RWPE2 (cell line): Measurements from ENCODE around the gene NCAPD3.

ENCODE experiments used
- ATAC-seq: fragments of 200-7000 bp; cut with Tn5 transposase; 3 replicates; pipeline ENCODE4 v1.9.1; 2021; ENCODE audit warnings: low read depth
- DNase-seq: peaks from one replicate; pipeline ENCODE4 v3.0.0-alpha.2; 2020; ENCODE audit warnings: low spot score
- H3K27ac ChIP-seq: fragments of 450-650 bp; 2 replicates; pipeline ENCODE4 v1.5.1; 2017; ENCODE audit warnings: mild to moderate bottlenecking; ENCODE audit not compliant: poor library complexity, severe bottlenecking
- H3K27me3 ChIP-seq: fragments of 250-450 bp; sonication (Bioruptor Pico); 2 replicates; pipeline ENCODE4 v1.5.1; 2021; ENCODE audit warnings: mild to moderate bottlenecking, moderate library complexity; ENCODE audit not compliant: insufficient read depth, poor library complexity, severe bottlenecking
- H3K36me3 ChIP-seq: fragments of 250-450 bp; sonication (Bioruptor Pico); 2 replicates; pipeline ENCODE4 v1.5.1; 2020; ENCODE audit warnings: low read depth, mild to moderate bottlenecking, moderate library complexity
- H3K4me1 ChIP-seq: fragments of 250-450 bp; sonication (Bioruptor Pico); 2 replicates; pipeline ENCODE4 v1.5.1; 2021; ENCODE audit warnings: mild to moderate bottlenecking, moderate library complexity; ENCODE audit not compliant: insufficient read depth, poor library complexity, severe bottlenecking
- H3K4me3 ChIP-seq: fragments of 250-450 bp; sonication (Bioruptor Pico); 2 replicates; pipeline ENCODE4 v1.5.1; 2021; ENCODE audit warnings: mild to moderate bottlenecking, moderate library complexity; ENCODE audit not compliant: severe bottlenecking
- H3K9me3 ChIP-seq: fragments of 250-450 bp; sonication (Bioruptor Pico); 2 replicates; pipeline ENCODE4 v1.5.1; 2021; ENCODE audit warnings: mild to moderate bottlenecking, moderate library complexity; ENCODE audit not compliant: severe bottlenecking
- TF ChIP-seq, protein P1 (sequence below): fragments of 450-650 bp; IDR thresholded peaks from one replicate; pipeline ENCODE4 v1.5.1; 2017; ENCODE audit warnings: mild to moderate bottlenecking, moderate library complexity; ENCODE audit not compliant: poor library complexity, severe bottlenecking

NCAPD3 gene

GRCh38 chr11:134178032-134178674, 45.6 kb downstream of the NCAPD3 start:
- DNase-seq (no peak), ATAC-seq (no peak)
- H3K4me3 ChIP-seq = no peak overlapping the region
- H3K36me3 ChIP-seq = peaks cover 76% of the 10 kb centered on the region
- no peaks in the 10 kb centered on the region for H3K9me3 ChIP-seq
- H3K27ac ChIP-seq = no peak overlapping the region
- H3K27me3 ChIP-seq = no peaks in the 10 kb centered on the region
- no peaks in the 10 kb centered on the region for H3K4me1 ChIP-seq
- TF ChIP-seq, protein P1, sequence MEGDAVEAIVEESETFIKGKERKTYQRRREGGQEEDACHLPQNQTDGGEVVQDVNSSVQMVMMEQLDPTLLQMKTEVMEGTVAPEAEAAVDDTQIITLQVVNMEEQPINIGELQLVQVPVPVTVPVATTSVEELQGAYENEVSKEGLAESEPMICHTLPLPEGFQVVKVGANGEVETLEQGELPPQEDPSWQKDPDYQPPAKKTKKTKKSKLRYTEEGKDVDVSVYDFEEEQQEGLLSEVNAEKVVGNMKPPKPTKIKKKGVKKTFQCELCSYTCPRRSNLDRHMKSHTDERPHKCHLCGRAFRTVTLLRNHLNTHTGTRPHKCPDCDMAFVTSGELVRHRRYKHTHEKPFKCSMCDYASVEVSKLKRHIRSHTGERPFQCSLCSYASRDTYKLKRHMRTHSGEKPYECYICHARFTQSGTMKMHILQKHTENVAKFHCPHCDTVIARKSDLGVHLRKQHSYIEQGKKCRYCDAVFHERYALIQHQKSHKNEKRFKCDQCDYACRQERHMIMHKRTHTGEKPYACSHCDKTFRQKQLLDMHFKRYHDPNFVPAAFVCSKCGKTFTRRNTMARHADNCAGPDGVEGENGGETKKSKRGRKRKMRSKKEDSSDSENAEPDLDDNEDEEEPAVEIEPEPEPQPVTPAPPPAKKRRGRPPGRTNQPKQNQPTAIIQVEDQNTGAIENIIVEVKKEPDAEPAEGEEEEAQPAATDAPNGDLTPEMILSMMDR = no peak

DNA sequence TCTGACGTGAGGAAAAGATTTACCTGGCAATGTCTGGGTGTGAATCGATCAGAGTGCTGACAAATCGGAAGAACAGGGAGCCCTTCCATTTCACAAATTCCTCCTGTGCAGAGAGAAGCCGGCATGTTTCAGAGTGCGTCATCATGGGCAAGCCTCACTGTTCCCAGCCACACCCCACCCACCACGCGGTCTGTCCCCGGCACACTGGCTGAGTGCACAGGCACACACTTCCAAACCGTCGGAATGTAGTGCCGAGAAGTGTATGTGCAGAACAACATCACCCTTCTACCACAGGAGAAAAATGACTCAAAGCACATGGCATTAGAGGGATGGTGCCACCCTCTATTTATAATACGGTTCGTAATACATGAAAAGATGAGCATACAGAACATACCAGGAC, 47.5 kb downstream of the NCAPD3 start:
- peaks cover 76% of the 10 kb centered on the region for H3K36me3 ChIP-seq
- ATAC-seq = no peak
- no peaks in the 10 kb centered on the region for H3K4me1 ChIP-seq
- H3K27me3 ChIP-seq = no peaks in the 10 kb centered on the region
- H3K9me3 ChIP-seq = no peaks in the 10 kb centered on the region
- H3K4me3 ChIP-seq = no peak overlapping the region
- no peak overlapping the region for H3K27ac ChIP-seq
- DNase-seq = no peak
- TF ChIP-seq, protein P1 = no peak

GRCh38 chr11:134173296-134173695, 50.5 kb downstream of the NCAPD3 start:
- TF ChIP-seq, protein P1 = no peak
- ATAC-seq (no peak), DNase-seq (no peak)
- Histone ChIP-seq H3K27ac (no peak overlapping the region), H3K9me3 (no peaks in the 10 kb centered on the region), H3K36me3 (peaks cover 73% of the 10 kb centered on the region), H3K4me3 (no peak overlapping the region), H3K27me3 (no peaks in the 10 kb centered on the region), H3K4me1 (no peaks in the 10 kb centered on the region)

DNA sequence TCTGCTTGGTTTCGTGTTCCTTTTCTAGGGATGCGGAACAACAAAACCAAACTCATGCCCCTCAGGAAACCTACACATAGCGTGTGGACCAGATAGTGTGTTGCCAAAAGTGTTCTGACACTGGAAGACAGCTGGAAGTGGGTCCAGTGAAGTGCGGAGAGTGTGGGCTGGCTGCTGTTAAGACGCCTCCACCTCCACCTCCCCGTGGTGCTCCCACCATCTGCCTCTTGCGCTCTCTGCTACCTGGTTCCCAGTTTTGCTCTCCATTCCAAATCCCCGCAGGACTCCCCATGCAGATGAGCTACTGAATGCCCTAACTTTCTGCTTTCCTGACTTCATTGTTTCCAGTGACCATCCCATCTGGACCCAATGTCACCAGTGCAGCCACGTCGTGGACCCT, 51.8 kb downstream of the NCAPD3 start:
- no peaks in the 10 kb centered on the region for H3K27me3 ChIP-seq
- no peaks in the 10 kb centered on the region for H3K4me1 ChIP-seq
- H3K9me3 ChIP-seq = no peaks in the 10 kb centered on the region
- TF ChIP-seq, protein P1 = no peak
- DNase-seq (no peak), ATAC-seq (no peak)
- H3K4me3 ChIP-seq = no peak overlapping the region
- H3K27ac ChIP-seq = no peak overlapping the region
- H3K36me3 ChIP-seq = peaks cover 64% of the 10 kb centered on the region

- no peak for ATAC-seq
- Histone ChIP-seq H3K4me1 (no peaks in the 10 kb centered on the region), H3K9me3 (no peaks in the 10 kb centered on the region), H3K4me3 (no peak overlapping the region), H3K27me3 (no peaks in the 10 kb centered on the region), H3K36me3 (peaks cover 54% of the 10 kb centered on the region), H3K27ac (no peak overlapping the region)
- DNase-seq = no peak
- TF ChIP-seq, protein P1 = no peak
Observed at GRCh38 chr11:134170919-134171281, 52.9 kb downstream of the NCAPD3 start.
